KBM-7 (cell line): ENCODE data around the gene ERC2.
"Not testable (repeated sequence)": the region's sequence is repeated elsewhere in the genome, so short reads cannot be mapped to it uniquely, and the experiment has no call there.

Experiments
- DNase-seq: peaks from one replicate; pipeline ENCODE4 v3.0.0-alpha.2; 2015
- in situ Hi-C: fragments of 300-500 bp; cut with MboI; formaldehyde crosslinking; loops from 2 replicates; pipeline ENCODE4 v1.14.3; 2020; ENCODE audit warnings: low sequenced_read_pairs, low pct_unique_long_range_greater_than_20kb, mixed read lengths

ERC2 gene

GRCh38 chr3:56055951-56056350 is 412.3 kb downstream of the ERC2 start:
- in situ Hi-C loops, result no loop called here

GRCh38 chr3:56055546-56055945 is 412.7 kb downstream of the ERC2 start:
- no peak for DNase-seq
- in situ Hi-C loops, result no loop called here

More at GRCh38 chr3:56055951-56056350, 412.3 kb downstream of the ERC2 start:
- DNase-seq, result no peak

- no peak for DNase-seq
- in situ Hi-C loops, result no loop called here
Measured at GRCh38 chr3:56054844-56055243, 413.4 kb downstream of the ERC2 start.

GRCh38 chr3:56053727-56054126 is 414.5 kb downstream of the ERC2 start:
- in situ Hi-C loops, result no loop called here
- no peak for DNase-seq

GRCh38 chr3:56052188-56052587 is 416.1 kb downstream of the ERC2 start:
- no peak for DNase-seq
- in situ Hi-C loops, result no loop called here

GRCh38 chr3:56051052-56051451 is 417.2 kb downstream of the ERC2 start:
- no peak for DNase-seq
- in situ Hi-C loops, result no loop called here

GRCh38 chr3:56048946-56049345 is 419.3 kb downstream of the ERC2 start:
- no peak for DNase-seq
- in situ Hi-C loops, result no loop called here

- DNase-seq, result no peak
- in situ Hi-C loops, result no loop called here
Measured at GRCh38 chr3:56048331-56048730, 419.9 kb downstream of the ERC2 start.

- in situ Hi-C loops, result no loop called here
- peak; percentile 17 for DNase-seq
Measured at GRCh38 chr3:56042326-56042951, 425.8 kb downstream of the ERC2 start.

GRCh38 chr3:56025326-56025725 is 442.9 kb downstream of the ERC2 start:
- no peak for DNase-seq
- in situ Hi-C loops, result no loop called here

GRCh38 chr3:56023546-56023945 is 444.7 kb downstream of the ERC2 start:
- DNase-seq, result no peak
- in situ Hi-C loops, result no loop called here

GRCh38 chr3:56022619-56023018 is 445.6 kb downstream of the ERC2 start:
- no peak for DNase-seq
- in situ Hi-C loops, result no loop called here

- in situ Hi-C loops, result no loop called here
- DNase-seq, result no peak
Measured at GRCh38 chr3:56019490-56020146, 448.6 kb downstream of the ERC2 start.

GRCh38 chr3:56015374-56015773 is 452.9 kb downstream of the ERC2 start:
- DNase-seq, in situ Hi-C loops: not testable (repeated sequence)

GRCh38 chr3:56012721-56013120 is 455.5 kb downstream of the ERC2 start:
- DNase-seq, result no peak
- in situ Hi-C loops, result no loop called here

GRCh38 chr3:56005196-56005805 is 463.0 kb downstream of the ERC2 start:
- no peak for DNase-seq
- in situ Hi-C loops, result no loop called here

GRCh38 chr3:56003129-56003528 is 465.1 kb downstream of the ERC2 start:
- no peak for DNase-seq
- in situ Hi-C loops, result no loop called here

GRCh38 chr3:56001991-56002390 is 466.3 kb downstream of the ERC2 start:
- in situ Hi-C loops, result no loop called here
- no peak for DNase-seq

GRCh38 chr3:56001537-56001936 is 466.7 kb downstream of the ERC2 start:
- DNase-seq, result no peak
- in situ Hi-C loops, result no loop called here

- no peak for DNase-seq
- in situ Hi-C loops, result no loop called here
Measured at GRCh38 chr3:55989366-55989765, 478.9 kb downstream of the ERC2 start.

GRCh38 chr3:55988905-55989304 is 479.4 kb downstream of the ERC2 start:
- in situ Hi-C loops, result no loop called here

More at GRCh38 chr3:55988905-55989304, 479.4 kb downstream of the ERC2 start:
- no peak for DNase-seq
